ENCODE measurements around the gene CCDC78.
"Not testable (repeated sequence)": the region's sequence is repeated elsewhere in the genome, so short reads cannot be mapped to it uniquely, and the experiment has no call there.

CCDC78 gene

GRCh38 chr16:760545-761343, 34.5 kb upstream of the CCDC78 start, which contains the start of gene MSLN:
Gene MSLN, plus strand, starts transcription at chr16:760734. Its CDS starts 1,947 bp downstream, at chr16:762681.
- no peak for DNase-seq

DNA sequence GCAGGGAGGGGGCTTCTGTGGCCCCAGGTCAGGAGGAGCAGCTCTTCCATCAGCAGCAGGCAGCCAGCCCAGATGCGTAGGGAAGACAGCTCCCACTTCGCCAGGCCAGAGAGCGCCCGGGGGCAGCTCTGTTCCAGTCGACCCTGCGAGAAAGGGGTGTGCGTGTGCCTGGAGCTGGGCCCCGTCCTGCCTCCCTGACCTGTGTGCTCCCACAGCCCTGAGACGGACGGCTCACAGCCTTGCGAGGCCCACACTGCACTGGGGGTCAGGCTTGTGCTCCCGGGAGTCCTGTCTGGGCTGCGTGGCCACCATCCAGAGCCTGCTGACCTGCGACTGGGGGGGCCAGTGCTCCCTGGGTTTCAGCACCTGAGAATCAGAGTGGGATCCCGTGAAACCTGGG, 33.8 kb upstream of the CCDC78 start:
- no peak for DNase-seq

DNA sequence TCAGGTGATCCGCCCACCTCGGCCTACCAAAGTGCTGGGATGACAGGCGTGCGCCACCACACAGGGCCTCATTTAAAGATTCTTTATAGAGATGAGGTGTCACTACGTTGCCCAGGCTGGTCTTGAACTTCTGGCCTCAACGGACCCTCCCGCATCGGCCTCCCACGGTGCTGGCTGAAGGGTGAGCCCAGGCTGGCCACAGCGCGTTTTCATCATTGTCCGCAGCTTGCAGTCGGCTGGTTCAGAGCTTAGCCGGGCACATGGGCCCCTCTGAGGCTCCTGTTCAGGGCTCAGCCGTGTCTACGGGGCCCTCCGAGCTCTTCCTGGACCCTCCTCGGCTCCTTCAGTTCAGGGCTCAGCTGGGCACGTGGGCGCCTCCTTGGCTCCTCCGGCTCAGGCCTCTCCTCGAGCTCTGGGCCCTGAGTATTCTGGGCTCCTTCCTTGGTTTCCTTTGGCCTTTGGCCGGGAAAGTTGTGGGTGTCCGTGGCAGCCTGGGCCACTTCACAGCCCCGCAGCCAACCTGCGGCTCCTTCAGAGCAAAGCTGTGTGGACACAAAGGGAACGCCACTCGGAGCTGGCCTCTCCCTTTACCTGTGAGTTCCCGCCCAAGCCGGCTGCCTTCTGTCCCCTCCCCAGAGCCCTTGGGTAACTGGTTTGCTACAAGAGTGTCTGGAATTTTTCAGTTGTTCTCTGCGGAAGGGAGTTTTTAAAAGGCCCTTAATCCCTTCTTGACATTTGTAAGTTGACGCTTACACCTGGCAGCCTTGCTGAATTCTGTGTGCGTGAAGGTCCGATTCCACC, 33.1 kb upstream of the CCDC78 start:
- DNase-seq: no peak

DNA sequence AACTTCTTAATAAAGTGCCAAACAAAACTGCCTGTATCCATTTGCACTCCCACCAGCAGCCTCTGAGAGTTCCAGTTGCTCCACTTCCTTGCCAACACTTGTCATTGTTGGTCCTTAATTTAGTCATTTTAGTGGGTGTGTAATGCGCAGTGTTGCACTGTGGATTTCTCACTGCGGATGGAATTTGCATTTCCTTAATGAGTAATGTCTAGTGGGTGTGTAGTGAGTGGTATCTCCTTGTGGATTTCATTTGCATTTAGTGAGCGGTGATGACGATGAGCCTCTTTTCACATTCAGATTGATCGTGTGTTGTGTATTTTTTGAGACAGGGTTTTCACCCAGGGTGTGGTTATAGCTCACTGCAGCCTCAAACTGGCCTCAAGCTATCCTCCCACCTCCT, 30.2 kb upstream of the CCDC78 start:
- no peak for DNase-seq

DNA sequence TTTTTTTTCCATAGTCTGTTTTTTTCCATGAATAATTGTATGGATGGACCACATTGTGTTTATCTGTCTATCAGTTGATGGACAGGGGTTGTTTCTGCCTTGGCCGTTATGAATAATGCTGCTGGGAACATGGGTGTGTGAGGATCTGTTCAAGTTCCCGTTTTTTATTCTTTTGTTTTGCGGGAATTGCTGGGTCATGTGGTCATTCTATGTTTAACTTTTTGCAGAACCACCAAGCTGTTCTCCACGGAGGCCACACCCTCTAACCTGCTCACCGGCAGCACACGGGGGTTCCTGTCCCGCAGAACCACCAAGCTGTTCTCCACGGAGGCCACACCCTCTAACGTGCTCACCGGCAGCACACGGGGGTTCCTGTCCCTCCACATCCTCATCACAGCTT, 28.4 kb upstream of the CCDC78 start:
- no peak for DNase-seq

- not testable (repeated sequence) for DNase-seq
Observed at GRCh38 chr16:754121-754607, 27.9 kb upstream of the CCDC78 start.

DNA sequence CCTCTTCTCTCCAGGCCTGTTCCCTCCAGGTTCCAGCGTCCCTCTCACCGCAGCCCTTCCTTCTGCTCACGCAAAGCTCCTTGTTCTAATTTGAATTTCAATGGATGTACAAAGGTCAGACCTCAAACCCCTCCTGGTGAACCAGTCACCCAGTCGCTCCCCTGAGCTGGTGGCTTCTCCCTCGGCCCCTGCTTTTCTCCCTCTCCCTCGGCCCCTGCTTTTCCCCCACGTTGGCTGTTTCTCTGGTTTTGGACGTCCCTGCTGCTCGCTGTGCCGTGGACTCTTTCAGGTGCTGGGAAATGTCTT, 25.7 kb upstream of the CCDC78 start:
- DNase-seq: no peak

- DNase-seq: no peak
Observed at GRCh38 chr16:751152-752006, 25.1 kb upstream of the CCDC78 start.

DNA sequence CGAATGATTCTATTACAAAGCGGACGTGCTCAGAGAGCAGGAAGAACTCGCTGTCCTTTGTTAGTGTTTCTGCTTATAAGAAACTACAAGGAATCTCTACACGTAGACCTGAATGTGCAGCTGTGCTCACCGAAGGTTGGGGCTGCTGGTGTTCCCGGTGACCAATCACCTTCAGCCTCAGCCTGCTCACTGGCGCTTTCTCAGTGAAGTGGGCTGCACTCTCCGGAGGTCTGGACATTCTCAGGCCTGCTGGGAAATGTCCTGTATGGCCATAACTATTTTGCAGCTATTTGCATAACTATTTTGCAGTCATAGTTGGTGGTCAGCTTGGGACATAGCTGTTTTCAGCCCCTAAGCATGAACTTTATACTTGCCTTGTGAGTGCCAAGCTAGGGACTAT, 24.2 kb upstream of the CCDC78 start:
- no peak for DNase-seq

- no peak for DNase-seq
Observed at GRCh38 chr16:749010-749409, 22.8 kb upstream of the CCDC78 start.

DNA sequence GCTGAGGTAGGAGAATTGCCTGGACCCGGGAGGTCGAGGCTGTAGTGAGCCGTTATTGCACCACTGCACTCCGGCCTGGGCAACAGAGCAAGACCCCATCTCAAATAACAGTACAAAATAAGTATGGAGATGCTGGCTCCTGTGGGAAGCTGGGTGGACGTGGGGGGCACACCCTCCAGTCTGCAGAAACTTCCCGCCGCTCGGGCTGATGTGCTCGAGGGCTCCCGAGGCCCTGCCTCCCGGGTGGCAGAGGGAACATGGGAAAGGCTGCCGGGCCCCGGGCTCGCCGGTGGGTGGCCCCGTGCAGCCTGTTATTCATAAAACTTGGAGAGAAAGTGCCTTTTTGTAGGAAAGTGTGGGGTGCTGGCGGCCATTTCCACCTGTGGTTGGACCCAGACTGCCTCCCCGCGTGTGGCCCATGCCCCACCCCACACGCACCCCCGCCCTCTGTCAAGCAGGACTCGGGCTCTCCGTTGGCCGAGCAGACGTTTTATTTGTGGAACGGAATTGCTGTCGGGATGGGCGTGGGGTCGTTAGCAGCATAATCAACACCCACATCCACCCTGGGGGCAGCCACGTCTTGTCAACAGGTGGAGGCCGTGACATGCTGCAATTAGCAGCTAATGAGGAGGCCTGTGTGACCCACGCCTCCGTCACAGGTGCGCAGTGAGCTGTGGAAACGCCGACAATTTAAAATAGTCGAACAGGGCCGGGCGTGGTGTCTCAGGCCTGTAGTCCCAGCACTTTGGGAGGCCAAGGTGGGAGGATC, 21.9 kb upstream of the CCDC78 start:
- DNase-seq: no peak

GRCh38 chr16:746637-747036, 20.4 kb upstream of the CCDC78 start:
- no peak for DNase-seq

DNA sequence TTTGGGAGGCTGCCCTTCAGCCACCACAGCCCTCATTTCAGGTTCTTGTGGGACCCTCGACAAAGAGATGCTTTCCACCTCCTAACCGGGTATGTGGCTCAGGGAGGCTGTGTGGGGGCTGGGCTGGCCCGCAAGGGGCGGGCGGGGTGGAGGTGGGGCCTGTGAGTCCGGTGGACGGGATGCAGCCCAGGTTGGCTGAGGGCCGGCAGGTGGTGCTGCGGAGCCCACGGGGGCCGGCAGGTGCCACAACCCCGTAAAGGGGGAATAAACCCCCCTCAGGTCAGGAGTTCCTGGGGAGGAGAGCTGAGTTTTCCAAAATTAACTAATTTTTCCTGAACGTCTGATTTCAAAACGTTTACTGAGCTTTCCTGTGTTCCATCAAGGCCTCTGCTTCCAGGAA, 19.5 kb upstream of the CCDC78 start:
- DNase-seq: no peak

DNA sequence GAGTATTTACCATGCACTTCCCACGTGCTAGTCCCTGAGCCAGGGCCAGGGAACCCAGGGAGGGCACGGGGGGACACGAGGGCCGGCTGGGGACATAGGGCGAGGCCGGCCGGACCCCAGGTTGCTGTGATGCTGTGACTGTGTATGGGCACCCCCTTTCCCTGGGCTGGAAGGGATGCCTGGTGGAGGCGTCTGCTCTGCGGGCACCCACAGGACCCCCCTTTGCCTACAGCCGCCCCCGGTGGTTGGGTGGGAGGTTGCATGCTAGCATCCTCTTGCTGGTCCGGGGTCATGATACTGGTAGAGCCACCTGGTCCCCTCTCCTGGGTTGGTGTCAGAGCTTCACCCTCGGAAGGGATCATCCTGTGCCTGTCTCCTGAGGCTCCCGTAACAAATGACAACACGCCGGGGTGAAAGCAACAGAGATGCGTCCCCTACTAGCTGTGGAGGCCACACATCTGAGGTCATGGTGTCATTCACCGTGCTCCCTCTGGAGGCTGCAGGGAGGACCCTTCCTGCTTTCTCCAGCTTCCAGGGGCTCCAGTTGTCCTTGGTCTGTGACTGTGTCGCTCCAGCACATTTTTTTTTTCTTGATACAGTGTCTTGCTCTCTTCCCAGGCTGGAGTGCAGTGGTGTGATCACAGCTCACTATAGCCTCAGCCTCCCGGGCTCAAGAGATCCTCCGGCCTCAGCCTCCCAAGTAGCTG, 17.7 kb upstream of the CCDC78 start:
- no peak for DNase-seq

GRCh38 chr16:742894-743293, 16.7 kb upstream of the CCDC78 start:
- not testable (repeated sequence) for DNase-seq

GRCh38 chr16:741986-742629, 15.9 kb upstream of the CCDC78 start:
- DNase-seq: no peak

GRCh38 chr16:740764-741505, 14.7 kb upstream of the CCDC78 start, which contains the start of gene CIAO3:
Gene CIAO3, minus strand, starts transcription at chr16:740997. Its CDS starts 12 bp downstream, at chr16:740985.
- DNase-seq: peak; percentile 60

GRCh38 chr16:740459-740763, 14.2 kb upstream of the CCDC78 start:
- no peak for DNase-seq

DNA sequence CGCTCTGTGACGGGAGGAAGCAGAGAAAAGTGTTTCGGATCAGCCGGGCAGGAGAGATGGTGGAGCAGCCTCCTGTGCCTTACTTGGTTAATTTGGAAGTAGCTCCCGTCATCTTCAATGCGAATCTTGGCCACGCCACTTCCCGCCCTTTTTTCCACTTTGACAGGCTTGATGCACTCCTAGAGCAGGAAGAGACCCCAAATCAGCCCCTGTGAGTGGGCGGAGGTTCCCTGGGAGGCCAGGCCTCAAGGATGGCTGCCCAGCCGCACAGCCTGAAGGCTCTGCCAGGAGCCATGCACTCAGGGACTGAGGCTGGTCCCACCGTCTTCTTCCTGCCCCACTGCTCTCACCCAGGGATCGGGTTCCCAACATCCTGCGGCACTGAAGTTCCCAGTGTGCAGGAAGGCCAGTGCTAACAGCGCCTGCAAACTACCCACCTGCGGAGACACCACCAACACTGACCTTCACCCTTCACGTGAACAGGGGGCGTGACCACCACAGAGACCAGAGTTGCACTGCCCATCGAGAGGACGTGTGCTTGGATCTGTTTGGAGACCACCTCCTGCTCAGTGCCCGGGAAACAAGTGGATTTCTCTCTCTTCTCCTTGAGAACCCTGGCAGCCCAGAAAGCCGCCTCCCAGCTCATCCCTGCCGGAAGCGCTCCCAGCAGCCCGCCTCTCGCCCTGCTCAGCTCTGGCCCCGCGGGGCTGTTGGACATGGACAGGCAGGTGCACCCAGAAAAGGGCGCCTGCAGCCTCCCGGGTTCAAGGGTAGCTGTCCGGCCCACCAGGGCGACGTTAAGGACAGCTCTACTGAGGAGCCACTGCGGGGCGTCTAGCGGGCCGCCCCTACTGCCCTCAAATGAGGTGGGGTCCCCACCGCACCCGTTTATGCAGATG, 13.6 kb upstream of the CCDC78 start:
- DNase-seq: no peak

Measured in NCI-H1105 treated with DMSO at 0.1 percent for 48 hours (cell line).